ENCODE measurements around the gene SPSB2.

SPSB2 gene

GRCh38 chr12:6873094-6874014 lies at the start of gene SPSB2:
Gene SPSB2, minus strand, starts transcription at chr12:6873303. Its CDS starts 402 bp downstream, at chr12:6872901.
- peak within 1 kb of the TSS; percentile 72 for H3K4me3 ChIP-seq (ENCODE audit: low read depth, low read length)
- no peak for TF ChIP-seq CTCF (IDR thresholded peaks at IDR 0.05; ENCODE audit: low read depth, low read length, missing control alignments)
- DNase-seq (ENCODE audit: low read depth): peak; percentile 88

GRCh38 chr12:6921996-6922946 lies 49.2 kb upstream of the SPSB2 start:
- TF ChIP-seq CTCF (IDR thresholded peaks at IDR 0.05; ENCODE audit: low read depth, low read length, missing control alignments): no peak
- no peak for DNase-seq (ENCODE audit: low read depth)
- H3K4me3 ChIP-seq (ENCODE audit: low read depth, low read length): peak overlapping the region; percentile 2

GRCh38 chr12:6921539-6921938 lies 48.4 kb upstream of the SPSB2 start:
- no peak for DNase-seq (ENCODE audit: low read depth)
- no peak overlapping the region for H3K4me3 ChIP-seq (ENCODE audit: low read depth, low read length)
- TF ChIP-seq CTCF (IDR thresholded peaks at IDR 0.05; ENCODE audit: low read depth, low read length, missing control alignments): no peak

GRCh38 chr12:6919588-6919987 lies 46.5 kb upstream of the SPSB2 start:
- DNase-seq (ENCODE audit: low read depth): no peak
- no peak for TF ChIP-seq CTCF (IDR thresholded peaks at IDR 0.05; ENCODE audit: low read depth, low read length, missing control alignments)
- H3K4me3 ChIP-seq (ENCODE audit: low read depth, low read length): no peak overlapping the region

GRCh38 chr12:6917491-6918231 lies 44.6 kb upstream of the SPSB2 start:
- no peak for TF ChIP-seq CTCF (IDR thresholded peaks at IDR 0.05; ENCODE audit: low read depth, low read length, missing control alignments)
- no peak for DNase-seq (ENCODE audit: low read depth)
- no peak overlapping the region for H3K4me3 ChIP-seq (ENCODE audit: low read depth, low read length)

GRCh38 chr12:6916426-6917200 lies 43.5 kb upstream of the SPSB2 start:
- no peak overlapping the region for H3K4me3 ChIP-seq (ENCODE audit: low read depth, low read length)
- DNase-seq (ENCODE audit: low read depth): no peak
- no peak for TF ChIP-seq CTCF (IDR thresholded peaks at IDR 0.05; ENCODE audit: low read depth, low read length, missing control alignments)
